ENCODE measurements around the gene MRPL19.

Gene MRPL19

DNA sequence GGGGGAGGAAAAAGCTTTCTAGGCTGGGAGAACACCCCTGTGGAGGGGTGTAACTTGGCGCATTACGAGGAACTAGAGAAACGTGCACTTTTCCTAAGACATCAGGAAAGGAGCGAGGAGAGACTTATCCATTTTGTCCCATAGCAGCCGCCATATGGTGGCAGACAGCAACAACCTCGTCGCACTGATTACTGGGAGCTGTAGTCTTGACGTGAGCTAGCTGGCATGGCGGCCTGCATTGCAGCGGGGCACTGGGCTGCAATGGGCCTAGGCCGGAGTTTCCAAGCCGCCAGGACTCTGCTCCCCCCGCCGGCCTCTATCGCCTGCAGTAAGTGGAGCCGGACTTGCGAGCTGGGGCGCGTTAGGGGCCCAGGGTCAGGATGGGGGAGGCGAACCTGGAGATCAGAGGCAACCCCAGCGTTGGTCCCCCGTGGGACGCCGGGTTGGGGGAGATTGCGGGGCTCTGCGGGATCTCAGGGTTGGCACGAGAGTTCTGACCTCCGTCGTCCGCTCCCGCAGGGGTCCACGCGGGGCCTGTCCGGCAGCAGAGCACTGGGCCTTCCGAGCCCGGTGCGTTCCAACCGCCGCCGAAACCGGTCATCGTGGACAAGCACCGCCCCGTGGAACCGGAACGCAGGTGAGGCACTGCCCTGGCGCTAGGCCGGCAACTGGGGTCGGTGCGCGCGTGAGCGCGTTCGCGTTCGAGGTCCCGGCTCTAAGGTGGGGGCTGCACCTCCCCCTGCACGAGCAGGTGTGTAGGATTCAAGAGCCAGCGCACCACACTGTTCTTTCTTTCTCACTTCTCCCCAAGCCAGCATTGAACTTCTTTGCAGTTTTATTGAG lies at the start of gene MRPL19:
MRPL19 (plus strand) TSS at position 201 of the 843 bp plus-strand sequence; CDS start at position 226, 25 bp downstream.
- peak; percentile 38 to 61 (median 52) for DNase-seq (ENCODE audit: low read depth in 4 of 4, low spot score in 1 of 4)

DNA sequence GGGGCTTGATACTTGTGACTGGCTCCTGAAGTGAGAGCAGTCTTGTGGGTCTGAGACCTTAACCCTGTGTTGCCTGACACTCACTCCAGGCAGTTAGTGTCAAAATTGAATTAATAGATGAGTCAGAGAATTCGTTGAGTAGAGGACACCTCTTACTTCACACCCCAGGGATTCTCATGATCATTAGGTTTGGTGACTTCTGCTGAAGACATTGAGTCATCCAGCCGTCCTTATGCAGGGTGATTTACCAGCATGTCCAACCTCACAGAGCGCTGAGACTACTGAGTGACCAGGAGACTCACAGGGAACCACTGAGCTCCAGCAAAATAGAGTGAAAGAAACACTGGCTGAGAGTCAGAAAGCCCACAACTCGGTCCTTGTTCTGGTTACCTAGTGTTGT lies 49.8 kb upstream of the MRPL19 start:
- DNase-seq (ENCODE audit: low read depth in 4 of 4, low spot score in 1 of 4): no peak

DNA sequence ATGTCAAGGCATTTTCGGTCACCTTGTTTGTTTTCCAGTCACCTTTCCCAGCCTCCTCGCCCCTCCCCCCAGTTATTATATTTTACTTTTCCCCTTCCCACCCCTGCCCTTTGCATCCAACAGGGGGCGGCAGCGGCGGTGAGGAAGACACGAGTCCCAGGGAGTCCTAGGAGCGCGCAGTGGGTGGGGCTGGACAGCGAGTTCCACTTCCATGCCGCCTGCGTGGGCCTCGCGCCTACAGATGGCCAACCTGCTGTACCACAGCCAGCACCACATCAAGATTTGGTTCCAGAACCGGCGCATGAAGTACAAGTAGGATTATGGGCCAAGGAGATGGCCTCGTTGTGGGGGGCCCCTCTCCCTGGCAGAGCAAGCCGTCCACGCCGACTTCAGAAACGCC lies 48.6 kb upstream of the MRPL19 start:
- DNase-seq (ENCODE audit: low read depth in 4 of 4, low spot score in 1 of 4): no peak

DNA sequence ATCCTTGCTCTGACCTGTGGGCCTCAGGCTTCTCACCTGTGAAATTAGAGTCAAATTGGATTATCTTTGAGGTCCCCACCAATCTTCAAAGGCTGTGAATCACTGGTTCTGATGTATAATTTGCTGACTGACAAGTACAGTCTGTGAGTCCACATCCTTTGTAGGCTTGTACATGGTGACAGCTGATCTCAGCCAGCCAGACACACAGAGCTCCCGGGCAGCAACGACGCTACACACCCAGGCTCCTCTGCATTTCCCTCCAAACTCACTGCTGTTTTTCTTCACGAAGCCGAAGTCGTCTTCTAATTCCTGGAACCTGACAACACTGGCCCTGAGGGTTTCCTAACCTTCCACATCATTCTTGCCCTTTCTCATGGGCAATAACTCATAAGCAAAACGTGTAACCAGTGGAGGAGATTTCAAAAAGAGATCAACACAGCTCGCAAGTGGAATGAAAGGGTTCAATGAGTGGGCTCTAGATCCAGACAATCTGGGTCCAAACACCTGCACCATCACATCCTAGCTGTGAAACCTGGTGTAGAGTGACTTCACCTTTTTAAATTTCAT lies 47.9 kb upstream of the MRPL19 start:
- no peak for DNase-seq (ENCODE audit: low read depth in 4 of 4, low spot score in 1 of 4)

DNA sequence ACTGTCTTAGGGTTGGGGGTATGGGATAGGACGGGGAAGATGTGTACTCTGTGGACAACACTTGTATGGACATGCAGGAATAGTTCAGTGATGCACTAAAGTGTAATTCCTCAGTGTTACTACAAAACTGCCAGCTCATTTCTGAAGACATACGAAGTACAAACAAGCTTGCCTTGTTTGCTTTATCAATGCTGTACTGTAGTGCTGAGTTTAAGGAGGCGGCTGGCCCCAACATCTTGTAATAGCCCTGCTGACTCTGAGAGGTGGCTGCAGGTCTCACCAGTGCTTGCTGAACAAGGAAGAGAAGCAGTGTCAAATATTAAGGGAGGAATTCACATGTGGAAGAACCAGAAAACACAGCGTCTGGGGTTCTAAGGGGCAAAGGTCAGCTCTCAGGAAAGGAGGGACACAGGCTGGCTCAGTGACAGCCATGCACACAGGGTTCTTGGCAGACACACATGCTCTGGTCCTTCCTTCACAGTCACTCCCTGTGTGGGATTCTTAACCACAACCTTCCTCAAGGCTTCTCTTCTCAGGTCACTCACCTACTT lies 46.0 kb upstream of the MRPL19 start:
- no peak for DNase-seq (ENCODE audit: low read depth in 4 of 4, low spot score in 1 of 4)

DNA sequence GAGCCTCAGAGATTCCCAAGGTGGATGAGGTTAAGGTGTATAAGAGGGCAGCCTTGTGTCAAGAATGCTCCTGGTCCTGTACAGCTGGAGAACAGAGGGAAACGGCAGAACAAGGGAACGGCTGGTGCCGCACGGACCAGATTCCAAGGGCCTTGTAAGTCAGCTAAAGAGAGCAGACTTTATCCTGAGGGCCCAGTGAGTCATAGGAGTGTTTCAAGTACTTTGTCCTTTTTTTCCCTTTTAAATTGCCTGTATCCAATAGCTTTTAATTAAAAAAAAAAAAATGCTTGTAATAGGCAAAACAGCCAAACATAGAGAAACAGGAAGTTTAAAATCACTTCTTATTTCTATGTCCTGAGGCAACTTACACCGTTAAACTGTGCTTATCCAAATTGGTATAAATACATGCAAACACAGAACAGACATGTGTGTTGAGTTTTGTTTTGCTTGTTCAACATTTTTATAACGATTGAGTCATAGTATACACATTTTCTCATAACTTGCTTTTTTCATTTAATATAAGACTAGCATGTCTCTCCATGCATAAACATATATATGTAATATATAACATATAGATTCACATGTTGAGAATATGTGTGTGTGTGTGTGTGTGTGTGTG lies 43.8 kb upstream of the MRPL19 start:
- no peak for DNase-seq (ENCODE audit: low read depth in 4 of 4, low spot score in 1 of 4)

DNA sequence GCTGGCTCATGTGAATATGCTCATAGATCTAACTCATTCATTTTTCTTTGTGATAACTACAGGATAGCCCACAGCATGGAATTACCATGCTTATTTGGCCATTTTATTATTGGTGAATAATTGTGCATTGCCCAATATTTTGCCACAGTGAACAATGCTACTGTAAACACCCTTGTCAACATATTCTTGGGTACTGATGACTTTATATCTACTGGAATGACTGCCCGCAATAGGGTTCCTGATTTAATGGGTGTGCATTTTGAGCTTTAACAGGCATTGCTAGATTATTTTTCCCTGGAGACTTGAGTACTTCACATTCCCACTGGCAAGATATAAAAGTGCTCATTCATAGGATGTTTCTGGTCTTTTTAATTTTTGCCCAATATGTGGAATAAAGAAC lies 43.1 kb upstream of the MRPL19 start:
- DNase-seq (ENCODE audit: low read depth in 4 of 4, low spot score in 1 of 4): no peak

DNA sequence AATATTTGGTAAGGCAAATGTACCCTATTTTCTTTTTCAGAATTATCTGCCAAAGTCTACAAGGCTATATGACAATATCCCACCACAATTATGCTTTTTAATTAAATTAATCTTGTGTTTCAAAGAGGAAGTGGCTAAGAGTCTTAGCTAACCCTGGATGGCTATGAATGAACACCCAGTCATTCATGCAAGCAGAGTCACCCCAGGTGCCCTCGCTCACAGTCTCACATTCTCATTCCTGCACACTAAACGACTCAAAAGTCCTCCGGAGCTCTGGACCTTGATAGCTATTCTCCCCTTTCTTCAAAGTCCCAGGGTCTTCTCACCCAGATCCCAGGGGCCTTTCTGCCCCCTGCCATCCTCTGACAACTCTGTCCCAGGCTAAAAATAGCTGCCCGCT lies 42.1 kb upstream of the MRPL19 start:
- DNase-seq (ENCODE audit: low read depth in 4 of 4, low spot score in 1 of 4): no peak

DNA sequence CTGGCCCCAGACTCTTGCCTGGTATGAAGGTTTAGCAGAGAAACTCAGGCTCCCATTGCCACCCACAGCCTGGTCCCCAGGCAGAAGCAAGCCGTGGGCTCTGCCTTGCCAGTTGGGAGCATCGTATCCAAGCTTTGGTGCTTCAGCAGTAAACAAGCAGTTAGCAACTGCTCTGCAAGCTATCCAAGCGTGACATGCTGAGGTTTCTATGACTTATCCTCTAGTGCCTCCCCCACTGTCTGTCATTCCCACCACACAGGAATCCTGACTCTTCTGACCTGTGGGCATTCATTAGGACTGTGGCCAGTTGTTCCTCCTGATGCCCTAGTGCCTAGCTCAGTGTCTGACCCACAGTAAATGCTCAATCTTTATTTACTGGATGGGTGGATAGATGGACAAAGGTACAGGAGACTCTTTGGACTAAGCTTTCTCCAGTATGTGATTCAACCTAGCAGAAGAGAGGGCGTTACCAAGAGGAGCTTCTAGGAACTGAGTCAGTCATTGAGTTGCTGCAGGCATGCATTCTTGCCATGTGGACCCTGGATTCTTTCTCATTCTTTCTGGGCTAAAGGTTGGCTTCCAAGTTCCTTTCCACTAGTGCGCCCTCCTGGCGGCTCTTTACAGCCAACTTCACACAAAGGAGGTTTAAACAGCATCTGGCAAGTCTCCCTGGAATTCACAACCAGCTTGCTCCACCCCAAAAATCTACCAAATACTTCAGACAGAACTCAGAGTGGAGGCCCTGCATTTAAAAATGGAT lies 40.6 kb upstream of the MRPL19 start:
- no peak for DNase-seq (ENCODE audit: low read depth in 4 of 4, low spot score in 1 of 4)

DNA sequence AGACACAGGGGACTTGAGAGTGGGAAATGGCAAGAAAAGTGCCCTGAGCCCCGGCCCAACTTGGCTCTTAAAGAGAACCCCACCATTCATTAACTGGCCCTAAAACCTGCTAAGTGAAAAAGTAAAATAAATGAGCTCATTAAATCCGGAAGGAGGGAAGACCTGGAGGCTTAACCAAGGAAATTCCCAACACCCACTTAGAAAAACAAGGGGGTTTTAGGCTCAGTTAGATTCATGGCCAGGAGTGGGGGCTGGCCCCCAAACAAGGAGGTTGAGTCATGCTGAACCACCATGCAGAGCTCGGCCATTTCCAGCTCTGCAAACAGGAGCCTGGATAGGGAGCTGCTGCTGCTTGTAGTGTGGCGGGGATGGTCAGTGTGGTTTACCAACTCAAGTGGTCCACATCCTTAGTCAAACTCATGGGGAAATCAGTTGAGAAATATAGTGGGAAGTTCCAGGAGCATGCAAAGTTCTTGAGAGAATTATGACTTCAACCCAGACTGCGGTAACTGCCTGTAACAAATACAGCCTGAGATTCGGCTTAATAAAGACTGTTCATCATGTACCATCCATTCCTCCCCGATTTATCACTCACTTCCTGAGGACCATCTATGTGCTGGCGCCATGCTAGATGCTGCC lies 39.7 kb upstream of the MRPL19 start:
- DNase-seq (ENCODE audit: low read depth in 4 of 4, low spot score in 1 of 4): no peak

DNA sequence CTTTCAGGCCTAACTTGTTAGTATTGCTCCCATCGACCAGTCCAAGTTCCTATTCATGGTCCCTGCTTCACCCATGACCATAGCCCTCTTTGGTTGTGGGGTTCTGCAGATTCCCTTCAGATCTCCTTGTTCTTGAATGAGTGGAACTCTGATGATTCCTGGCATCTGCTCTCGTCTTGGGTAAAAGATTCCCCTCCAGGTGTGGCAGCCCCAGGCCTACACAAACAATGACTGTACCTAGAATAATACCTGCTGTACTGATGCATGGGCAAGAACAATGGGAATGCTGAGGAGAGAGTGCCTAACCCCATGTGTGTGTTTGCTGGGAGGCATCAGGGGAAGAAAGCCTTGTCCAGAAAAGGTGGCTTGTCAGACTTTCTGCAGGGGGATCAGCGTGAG lies 39.2 kb upstream of the MRPL19 start:
- DNase-seq (ENCODE audit: low read depth in 4 of 4, low spot score in 1 of 4): no peak

DNA sequence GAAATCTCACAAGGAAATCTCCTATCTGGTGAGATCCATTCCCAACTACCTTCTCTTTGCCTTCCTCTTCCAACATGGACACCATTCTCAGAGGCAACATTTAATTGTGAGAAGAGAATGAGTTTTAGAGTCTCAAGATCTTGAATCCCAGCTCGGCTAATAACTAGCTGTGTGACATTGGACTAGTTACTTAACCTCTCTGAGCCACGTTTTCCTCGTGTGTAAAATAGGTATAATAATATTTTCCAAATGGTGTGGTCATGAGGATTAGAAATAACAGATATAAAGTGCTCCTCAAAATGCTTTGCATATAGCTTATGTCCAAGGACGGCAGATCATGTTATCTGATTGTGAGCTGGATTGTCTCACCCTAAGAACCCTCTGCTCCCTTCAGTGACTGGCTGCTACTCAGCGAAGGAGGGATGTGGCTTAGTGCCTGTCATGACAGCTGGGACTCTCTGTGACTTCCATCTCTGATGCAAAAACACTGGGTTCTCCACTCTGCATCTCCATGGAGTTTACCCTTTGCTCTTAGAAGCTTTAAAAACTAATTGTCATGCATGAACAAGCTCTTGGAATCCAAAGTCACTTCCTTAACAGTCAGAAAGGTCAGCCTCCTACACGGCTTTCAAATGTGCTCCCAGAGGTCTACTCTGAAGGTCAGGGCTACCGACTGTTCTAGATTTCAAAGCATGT lies 38.4 kb upstream of the MRPL19 start:
- DNase-seq (ENCODE audit: low read depth in 4 of 4, low spot score in 1 of 4): no peak

DNA sequence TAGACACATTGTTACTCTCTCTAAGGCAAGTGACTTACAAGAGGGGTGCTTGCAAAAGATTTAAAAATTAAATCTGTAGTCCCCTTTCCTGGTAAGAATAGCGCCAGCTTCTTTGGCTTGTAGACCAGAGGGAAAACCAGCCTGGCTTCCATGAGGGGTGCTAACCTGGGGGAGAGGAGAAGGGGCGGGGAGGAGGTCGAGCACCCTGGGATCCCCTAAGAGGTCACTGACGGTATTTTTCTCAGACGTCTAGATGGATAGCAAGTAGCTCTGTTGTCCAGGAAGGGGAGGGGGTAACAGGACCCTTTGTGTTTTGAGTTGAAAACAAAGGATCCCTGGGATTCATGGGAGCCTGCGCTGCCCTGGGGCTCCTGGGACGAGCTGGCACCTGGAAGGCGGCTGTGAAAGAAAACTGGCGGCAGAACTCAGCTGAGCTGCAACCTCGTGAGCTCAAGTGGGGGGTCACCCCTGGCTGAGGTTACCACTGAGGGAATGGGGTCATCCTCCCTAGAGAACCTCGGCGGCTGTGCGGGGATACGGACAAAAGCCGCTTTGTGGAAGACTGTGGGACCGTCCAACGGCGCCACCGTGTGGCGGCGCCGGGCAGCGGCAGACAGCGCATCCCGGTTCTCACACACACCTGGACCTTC lies 37.8 kb upstream of the MRPL19 start:
- DNase-seq (ENCODE audit: low read depth in 4 of 4, low spot score in 1 of 4): peak; percentile 9 to 32 (median 30)

DNA sequence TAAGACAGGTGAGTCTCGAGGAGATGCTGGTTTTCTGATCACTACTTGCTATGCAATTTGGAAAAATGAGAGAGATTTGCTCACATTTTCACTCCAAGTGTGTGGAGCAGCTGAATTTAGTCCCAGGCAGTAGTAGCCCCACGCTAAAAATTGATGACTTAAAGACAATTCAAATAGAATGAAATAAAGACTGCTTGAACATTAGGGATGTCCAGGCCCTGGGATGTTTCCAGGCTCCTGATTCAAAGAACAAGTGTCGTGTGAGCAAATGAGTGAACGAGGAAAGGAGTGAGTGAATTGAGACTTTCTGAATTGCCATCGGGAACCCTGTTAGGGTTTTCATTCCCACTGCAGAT lies 37.3 kb upstream of the MRPL19 start:
- no peak for DNase-seq (ENCODE audit: low read depth in 4 of 4, low spot score in 1 of 4)

DNA sequence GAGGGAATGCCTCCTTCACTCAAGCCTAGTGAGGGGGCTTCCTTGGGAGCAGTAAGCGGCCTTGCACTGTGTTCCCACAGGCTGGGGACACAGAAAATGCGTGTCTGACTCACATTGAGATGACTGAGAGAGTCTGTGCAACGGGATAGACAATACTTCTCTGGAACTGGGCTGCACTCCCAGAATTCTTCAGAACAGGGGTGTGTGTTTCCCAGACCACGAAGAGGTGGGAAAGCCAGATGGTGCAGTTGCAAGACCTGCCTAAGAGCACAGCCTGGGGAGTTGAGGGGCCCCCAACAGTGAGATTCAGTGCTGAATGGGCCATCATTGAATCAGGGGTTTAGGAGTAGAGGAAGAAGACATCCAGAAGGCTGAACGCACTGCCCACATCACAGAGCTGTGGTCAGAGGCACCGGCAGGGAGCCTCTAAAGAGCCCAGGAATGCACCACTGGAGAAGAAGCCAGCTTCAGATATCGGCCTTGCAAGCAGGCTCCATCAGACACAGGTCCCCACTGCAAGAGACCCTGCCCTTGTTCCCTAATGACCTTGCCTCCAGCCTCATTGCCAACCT lies 36.6 kb upstream of the MRPL19 start:
- DNase-seq (ENCODE audit: low read depth in 4 of 4, low spot score in 1 of 4): no peak

DNA sequence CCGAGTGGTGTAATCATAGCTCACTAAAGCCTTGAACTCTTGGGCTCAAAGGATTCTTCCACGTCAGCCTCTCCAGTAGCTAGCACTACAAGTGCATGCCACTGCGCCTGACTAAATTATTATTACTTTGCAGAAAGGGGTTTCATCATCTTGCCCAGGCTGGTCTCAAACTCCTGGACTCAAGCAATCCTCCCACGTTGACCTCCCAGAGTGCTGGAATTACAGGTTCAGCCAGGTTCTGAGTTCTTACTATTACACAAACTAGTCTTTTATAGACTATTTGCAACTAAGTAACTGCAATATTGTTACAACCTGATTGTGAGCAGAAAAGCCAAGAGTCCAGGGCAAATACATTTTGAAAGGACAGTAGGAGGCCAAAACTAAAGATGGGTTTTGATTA lies 35.9 kb upstream of the MRPL19 start:
- no peak for DNase-seq (ENCODE audit: low read depth in 4 of 4, low spot score in 1 of 4)

DNA sequence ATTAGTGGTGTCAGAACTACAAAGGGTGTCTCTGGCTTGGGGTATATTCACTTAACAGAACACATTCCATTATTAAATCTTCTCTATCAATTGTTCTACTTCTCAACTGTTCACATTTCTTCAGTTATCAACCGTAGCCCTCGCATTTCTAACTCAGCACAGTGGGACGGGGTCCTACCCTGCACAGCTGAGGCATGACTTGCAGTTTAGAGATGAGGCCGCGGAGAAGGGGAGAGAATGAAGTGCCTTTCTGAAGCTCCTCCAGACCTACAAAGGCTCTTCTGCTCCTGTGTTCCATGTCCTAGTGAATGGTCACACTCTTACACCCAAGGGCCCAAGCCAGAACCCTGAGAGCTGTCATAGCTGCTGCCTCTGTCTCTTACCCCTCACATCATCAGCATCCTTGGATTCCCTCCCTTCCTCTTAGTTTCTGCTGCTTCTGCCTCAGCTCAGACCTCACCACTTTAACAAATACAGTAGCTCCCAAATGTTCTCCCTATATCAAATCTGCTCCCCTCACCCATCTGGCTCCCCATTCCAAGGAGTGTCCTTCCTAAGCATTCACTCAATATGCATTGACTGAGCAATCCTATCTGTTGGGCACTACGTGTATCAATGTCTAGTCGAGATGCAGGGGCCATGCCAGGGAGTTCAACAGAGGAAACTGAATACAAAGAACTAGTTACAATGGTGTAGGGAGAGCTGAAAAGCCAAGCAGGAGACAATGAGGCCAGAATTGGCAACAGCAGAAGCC lies 34.3 kb upstream of the MRPL19 start:
- no peak for DNase-seq (ENCODE audit: low read depth in 4 of 4, low spot score in 1 of 4)

DNA sequence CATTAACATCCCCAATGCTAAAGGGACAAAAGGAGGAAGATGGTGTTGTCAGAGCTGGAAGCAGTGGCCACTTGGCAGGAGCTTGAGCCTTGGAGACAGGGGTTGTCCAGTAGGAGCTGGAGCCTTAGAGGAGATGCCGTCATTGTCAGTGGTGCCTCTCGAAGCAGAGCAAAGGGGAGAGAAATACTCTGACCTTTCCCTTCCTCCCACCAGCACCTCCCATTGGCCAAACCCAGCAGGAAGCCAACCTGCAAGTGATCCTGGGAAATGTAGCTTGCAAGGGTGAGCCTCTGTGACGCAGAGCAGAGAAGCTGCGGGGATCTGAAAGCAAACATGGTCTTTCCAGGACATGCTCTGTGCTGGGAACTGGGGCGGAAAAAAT lies 33.7 kb upstream of the MRPL19 start:
- no peak for DNase-seq (ENCODE audit: low read depth in 4 of 4, low spot score in 1 of 4)

DNA sequence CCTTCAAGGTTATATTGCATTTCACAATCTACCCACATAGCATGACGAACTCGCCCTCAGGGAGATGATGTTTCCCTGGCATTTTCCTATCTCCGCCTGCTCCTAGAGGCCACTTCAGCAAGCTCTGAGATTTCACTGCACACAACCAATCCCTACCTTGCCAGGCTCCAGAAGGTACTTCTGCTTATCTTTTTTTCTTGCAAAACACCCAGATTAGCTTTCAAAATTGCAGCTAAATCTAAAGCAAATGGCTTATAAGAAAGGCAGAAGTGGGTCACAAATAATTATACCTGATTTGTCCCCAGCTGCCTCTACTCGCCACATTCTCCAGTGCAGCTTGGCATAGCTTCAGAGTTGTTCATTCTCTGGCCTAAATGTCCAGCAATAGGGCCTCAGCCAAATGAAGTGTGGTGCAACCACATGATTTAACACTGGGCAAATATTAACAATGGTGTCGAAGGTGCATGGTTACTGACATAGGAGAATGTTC lies 32.4 kb upstream of the MRPL19 start:
- DNase-seq (ENCODE audit: low read depth in 4 of 4, low spot score in 1 of 4): no peak
